ENCODE measurements around the gene GLG1.

The GLG1 gene

DNA sequence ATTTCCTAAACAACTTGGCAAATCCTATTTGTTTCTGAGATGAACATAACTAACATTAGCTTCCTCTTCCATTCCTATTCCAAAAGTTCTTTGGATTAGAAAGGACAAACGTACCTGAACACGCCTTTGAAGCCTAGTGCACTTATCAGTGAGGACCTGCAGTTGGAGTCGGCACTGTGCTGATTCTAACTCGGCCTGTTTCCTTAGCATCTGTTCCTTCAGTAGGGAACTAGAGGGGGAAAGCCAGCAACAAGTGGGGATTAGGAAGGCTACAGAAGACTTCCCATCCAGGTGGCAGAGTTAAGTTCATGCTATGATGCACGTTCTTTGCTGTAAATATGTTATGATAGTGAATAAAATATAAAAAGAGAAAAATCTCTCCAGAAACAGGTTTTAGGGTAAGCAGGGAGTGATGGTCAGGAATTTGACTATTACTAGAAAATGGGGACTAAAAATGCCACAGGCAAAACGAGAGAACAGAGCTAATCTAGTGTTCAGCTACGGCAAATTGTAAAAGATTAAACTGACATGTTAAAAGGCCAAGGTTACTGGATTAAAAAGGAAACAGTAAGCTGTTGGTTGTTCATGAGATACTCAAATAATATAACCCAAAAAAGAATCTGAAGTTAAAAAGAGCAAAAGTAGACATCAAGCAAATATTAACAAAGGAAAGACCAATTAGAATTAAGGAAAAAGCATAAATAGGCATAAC, 31.0 kb upstream of the GLG1 start:
- no peak overlapping the region for H3K4me3 ChIP-seq (replicated peaks; ENCODE audit: insufficient read depth, low read length)
- H3K27ac ChIP-seq (replicated peaks): no peak overlapping the region
- no peak for DNase-seq (ENCODE audit: low read depth in 1 of 2, low spot score in 1 of 2)
- H3K27me3 ChIP-seq (ENCODE audit: insufficient read depth, poor library complexity, severe bottlenecking): no peaks in the 10 kb centered on the region
- TF ChIP-seq, protein P1, sequence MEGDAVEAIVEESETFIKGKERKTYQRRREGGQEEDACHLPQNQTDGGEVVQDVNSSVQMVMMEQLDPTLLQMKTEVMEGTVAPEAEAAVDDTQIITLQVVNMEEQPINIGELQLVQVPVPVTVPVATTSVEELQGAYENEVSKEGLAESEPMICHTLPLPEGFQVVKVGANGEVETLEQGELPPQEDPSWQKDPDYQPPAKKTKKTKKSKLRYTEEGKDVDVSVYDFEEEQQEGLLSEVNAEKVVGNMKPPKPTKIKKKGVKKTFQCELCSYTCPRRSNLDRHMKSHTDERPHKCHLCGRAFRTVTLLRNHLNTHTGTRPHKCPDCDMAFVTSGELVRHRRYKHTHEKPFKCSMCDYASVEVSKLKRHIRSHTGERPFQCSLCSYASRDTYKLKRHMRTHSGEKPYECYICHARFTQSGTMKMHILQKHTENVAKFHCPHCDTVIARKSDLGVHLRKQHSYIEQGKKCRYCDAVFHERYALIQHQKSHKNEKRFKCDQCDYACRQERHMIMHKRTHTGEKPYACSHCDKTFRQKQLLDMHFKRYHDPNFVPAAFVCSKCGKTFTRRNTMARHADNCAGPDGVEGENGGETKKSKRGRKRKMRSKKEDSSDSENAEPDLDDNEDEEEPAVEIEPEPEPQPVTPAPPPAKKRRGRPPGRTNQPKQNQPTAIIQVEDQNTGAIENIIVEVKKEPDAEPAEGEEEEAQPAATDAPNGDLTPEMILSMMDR (IDR thresholded peaks at IDR 0.05; ENCODE audit: insufficient read depth, low read length): no peak
- TF ChIP-seq POLR2AphosphoS5 (IDR thresholded peaks at IDR 0.05; ENCODE audit: low read depth) (no peak), GABPA (IDR thresholded peaks at IDR 0.05; ENCODE audit: low read depth) (no peak), SPI1 (IDR thresholded peaks at IDR 0.05; ENCODE audit: borderline replicate concordance, low read depth) (no peak)
- TF ChIP-seq, protein P2, sequence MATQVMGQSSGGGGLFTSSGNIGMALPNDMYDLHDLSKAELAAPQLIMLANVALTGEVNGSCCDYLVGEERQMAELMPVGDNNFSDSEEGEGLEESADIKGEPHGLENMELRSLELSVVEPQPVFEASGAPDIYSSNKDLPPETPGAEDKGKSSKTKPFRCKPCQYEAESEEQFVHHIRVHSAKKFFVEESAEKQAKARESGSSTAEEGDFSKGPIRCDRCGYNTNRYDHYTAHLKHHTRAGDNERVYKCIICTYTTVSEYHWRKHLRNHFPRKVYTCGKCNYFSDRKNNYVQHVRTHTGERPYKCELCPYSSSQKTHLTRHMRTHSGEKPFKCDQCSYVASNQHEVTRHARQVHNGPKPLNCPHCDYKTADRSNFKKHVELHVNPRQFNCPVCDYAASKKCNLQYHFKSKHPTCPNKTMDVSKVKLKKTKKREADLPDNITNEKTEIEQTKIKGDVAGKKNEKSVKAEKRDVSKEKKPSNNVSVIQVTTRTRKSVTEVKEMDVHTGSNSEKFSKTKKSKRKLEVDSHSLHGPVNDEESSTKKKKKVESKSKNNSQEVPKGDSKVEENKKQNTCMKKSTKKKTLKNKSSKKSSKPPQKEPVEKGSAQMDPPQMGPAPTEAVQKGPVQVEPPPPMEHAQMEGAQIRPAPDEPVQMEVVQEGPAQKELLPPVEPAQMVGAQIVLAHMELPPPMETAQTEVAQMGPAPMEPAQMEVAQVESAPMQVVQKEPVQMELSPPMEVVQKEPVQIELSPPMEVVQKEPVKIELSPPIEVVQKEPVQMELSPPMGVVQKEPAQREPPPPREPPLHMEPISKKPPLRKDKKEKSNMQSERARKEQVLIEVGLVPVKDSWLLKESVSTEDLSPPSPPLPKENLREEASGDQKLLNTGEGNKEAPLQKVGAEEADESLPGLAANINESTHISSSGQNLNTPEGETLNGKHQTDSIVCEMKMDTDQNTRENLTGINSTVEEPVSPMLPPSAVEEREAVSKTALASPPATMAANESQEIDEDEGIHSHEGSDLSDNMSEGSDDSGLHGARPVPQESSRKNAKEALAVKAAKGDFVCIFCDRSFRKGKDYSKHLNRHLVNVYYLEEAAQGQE (IDR thresholded peaks at IDR 0.05; ENCODE audit: insufficient replicate concordance, low read depth): no peak

DNA sequence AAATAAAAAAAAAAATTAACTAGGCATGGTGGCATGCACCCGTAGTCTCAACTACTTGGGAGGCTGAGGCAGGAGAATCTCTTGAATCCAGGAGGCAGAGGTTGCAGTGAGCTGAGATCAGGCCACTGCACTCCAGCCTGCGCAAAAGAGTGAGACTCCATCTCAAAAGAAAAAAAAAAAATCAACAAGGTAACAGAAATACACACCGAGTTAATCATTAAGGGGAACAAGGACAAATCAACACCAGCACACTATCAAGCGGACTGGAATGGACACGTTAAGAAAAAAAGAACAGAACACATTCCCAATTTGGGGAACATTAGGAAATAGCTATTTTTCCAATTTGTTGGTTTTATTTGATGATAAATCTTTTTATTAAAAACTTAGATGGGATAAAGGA, 28.4 kb upstream of the GLG1 start:
- no peak for DNase-seq (ENCODE audit: low read depth in 1 of 2, low spot score in 1 of 2)
- H3K4me3 ChIP-seq (replicated peaks; ENCODE audit: insufficient read depth, low read length): no peak overlapping the region

DNA sequence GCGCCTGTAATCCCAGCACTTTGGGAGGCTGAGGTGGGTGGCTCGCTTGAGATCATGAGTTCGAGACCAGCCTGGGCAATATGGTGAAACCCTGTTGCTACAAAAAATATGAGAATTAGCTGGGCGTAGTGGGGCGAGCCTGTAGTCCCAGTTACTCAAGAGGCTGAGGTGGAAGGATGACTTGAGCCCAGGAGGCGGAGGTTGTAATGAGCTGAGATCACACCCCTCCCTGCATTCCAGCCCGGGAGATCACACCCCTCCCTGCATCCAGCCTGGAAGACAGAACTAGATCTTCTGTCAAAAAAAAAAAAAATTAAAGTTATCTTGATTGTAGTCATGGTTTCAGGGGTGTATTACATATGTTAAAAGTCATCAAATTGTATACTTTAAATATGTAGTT, 26.8 kb upstream of the GLG1 start:
- Histone ChIP-seq H3K27me3 (ENCODE audit: insufficient read depth, poor library complexity, severe bottlenecking) (no peaks in the 10 kb centered on the region), H3K4me3 (replicated peaks; ENCODE audit: insufficient read depth, low read length) (no peak overlapping the region), H3K27ac (replicated peaks) (no peak overlapping the region)
- no peak for DNase-seq (ENCODE audit: low read depth in 1 of 2, low spot score in 1 of 2)
- TF ChIP-seq, protein P2 (IDR thresholded peaks at IDR 0.05; ENCODE audit: insufficient replicate concordance, low read depth): no peak
- TF ChIP-seq GABPA (IDR thresholded peaks at IDR 0.05; ENCODE audit: low read depth) (no peak), SPI1 (IDR thresholded peaks at IDR 0.05; ENCODE audit: borderline replicate concordance, low read depth) (no peak), POLR2AphosphoS5 (IDR thresholded peaks at IDR 0.05; ENCODE audit: low read depth) (no peak)
- TF ChIP-seq, protein P1 (IDR thresholded peaks at IDR 0.05; ENCODE audit: insufficient read depth, low read length): no peak

More for the DNA sequence above, 28.4 kb upstream of the GLG1 start:
- TF ChIP-seq, protein P1 (IDR thresholded peaks at IDR 0.05; ENCODE audit: insufficient read depth, low read length): no peak
- no peak for TF ChIP-seq POLR2AphosphoS5 (IDR thresholded peaks at IDR 0.05; ENCODE audit: low read depth)
- H3K27ac ChIP-seq (replicated peaks): no peak overlapping the region
- H3K27me3 ChIP-seq (ENCODE audit: insufficient read depth, poor library complexity, severe bottlenecking): no peaks in the 10 kb centered on the region
